HFFc6 (cell line): ENCODE data around the gene FAN1. TPM values are rescaled to one million over a fixed set of nuclear protein-coding genes. Genes with fewer than 3 reads are reported as not detected.
"Not testable (repeated sequence)": the region's sequence is repeated elsewhere in the genome, so short reads cannot be mapped to it uniquely, and the experiment has no call there.

Experiments
- DNase-seq: peaks from one replicate; pipeline ENCODE4 v3.0.0-alpha.2; 2018
- H3K27ac Mint-ChIP-seq: 2 replicates; pipeline ENCODE4 v1.8.0; 2020; ENCODE audit warnings: mild to moderate bottlenecking, mixed read lengths
- H3K27me3 Mint-ChIP-seq: 2 replicates; pipeline ENCODE4 v1.8.0; 2021; ENCODE audit warnings: mild to moderate bottlenecking, moderate library complexity, mixed read lengths; ENCODE audit not compliant: insufficient read depth
- H3K36me3 Mint-ChIP-seq: 2 replicates; pipeline ENCODE4 v1.8.0; 2021; ENCODE audit warnings: low read depth, mixed read lengths
- H3K4me1 Mint-ChIP-seq: 2 replicates; pipeline ENCODE4 v1.8.0; 2020; ENCODE audit warnings: low read depth, mixed read lengths
- H3K4me3 Mint-ChIP-seq: 2 replicates; pipeline ENCODE4 v1.8.0; 2020; ENCODE audit warnings: mild to moderate bottlenecking, moderate library complexity, mixed read lengths
- H3K9me3 Mint-ChIP-seq: 2 replicates; pipeline ENCODE4 v1.8.0; 2020; ENCODE audit warnings: mild to moderate bottlenecking, mixed read lengths
- total RNA-seq, 6 experiments: library from RNA; stranded (reverse); fragmentation: NEBNext Ultra II Directional; extraction: Animal tissue kit (Norgen Biotek cat#: 25700); gene quantifications; 2 replicates in 1 of 6; 3 replicates in 5 of 6; pipeline ENCODE4 v1.2.3, GENCODE V29; 2021
- TF ChIP-seq, protein P1 (sequence below): fragments of 200-600 bp; sonication (generic); IDR thresholded peaks from 2 replicates; pipeline ENCODE4 v1.5.0; 2021; ENCODE audit warnings: antibody characterized with exemption, mild to moderate bottlenecking

The FAN1 gene
- total RNA-seq, 6 experiments from 2014 or later, result 13.3 to 17.2 (median 14.5) TPM

DNA sequence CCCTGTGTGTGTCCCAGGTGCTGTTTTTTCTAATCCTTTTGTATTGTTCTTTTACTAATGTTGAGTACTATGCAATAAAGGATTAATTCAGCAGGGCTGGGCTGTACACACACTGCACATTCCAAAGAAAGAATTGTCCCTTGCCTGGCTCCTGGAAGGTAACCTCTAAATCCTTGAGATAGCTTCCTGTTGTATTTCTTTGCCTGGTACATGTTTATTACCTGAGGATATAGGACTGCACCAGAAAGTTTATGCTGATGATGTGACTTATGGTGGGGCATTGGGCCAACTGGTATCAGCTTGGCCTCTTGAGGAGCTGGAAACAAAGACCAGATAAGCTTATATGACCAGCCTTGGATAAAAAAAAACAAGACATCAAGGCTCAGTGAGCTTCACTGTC is 26.6 kb upstream of the FAN1 start:
- no peaks in the 10 kb centered on the region for H3K9me3 Mint-ChIP-seq
- no peak overlapping the region for H3K27ac Mint-ChIP-seq

GRCh38 chr15:30878515-30878914 is 25.2 kb upstream of the FAN1 start:
- Mint-ChIP-seq H3K36me3 (no peaks in the 10 kb centered on the region), H3K4me3 (no peak overlapping the region), H3K27me3 (peaks cover 19% of the 10 kb centered on the region), H3K27ac (no peak overlapping the region), H3K4me1 (no peaks in the 10 kb centered on the region), H3K9me3 (no peaks in the 10 kb centered on the region)
- no peak for DNase-seq
- TF ChIP-seq, protein P1, sequence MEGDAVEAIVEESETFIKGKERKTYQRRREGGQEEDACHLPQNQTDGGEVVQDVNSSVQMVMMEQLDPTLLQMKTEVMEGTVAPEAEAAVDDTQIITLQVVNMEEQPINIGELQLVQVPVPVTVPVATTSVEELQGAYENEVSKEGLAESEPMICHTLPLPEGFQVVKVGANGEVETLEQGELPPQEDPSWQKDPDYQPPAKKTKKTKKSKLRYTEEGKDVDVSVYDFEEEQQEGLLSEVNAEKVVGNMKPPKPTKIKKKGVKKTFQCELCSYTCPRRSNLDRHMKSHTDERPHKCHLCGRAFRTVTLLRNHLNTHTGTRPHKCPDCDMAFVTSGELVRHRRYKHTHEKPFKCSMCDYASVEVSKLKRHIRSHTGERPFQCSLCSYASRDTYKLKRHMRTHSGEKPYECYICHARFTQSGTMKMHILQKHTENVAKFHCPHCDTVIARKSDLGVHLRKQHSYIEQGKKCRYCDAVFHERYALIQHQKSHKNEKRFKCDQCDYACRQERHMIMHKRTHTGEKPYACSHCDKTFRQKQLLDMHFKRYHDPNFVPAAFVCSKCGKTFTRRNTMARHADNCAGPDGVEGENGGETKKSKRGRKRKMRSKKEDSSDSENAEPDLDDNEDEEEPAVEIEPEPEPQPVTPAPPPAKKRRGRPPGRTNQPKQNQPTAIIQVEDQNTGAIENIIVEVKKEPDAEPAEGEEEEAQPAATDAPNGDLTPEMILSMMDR, result no peak

More for the DNA sequence above, 26.6 kb upstream of the FAN1 start:
- TF ChIP-seq, protein P1, result no peak
- DNase-seq, result no peak
- Mint-ChIP-seq H3K4me3 (no peak overlapping the region), H3K36me3 (no peaks in the 10 kb centered on the region), H3K27me3 (peaks cover 15% of the 10 kb centered on the region), H3K4me1 (no peaks in the 10 kb centered on the region)

GRCh38 chr15:30882849-30883433 is 20.8 kb upstream of the FAN1 start:
- TF ChIP-seq, protein P1, result no peak
- Mint-ChIP-seq H3K4me3 (no peak overlapping the region), H3K4me1 (no peaks in the 10 kb centered on the region), H3K27ac (no peak overlapping the region), H3K9me3 (no peaks in the 10 kb centered on the region), H3K36me3 (no peaks in the 10 kb centered on the region), H3K27me3 (peaks cover 19% of the 10 kb centered on the region)
- DNase-seq, result no peak

- not testable (repeated sequence) for H3K9me3 Mint-ChIP-seq, H3K36me3 Mint-ChIP-seq, DNase-seq, H3K4me1 Mint-ChIP-seq, H3K4me3 Mint-ChIP-seq, H3K27ac Mint-ChIP-seq
- H3K27me3 Mint-ChIP-seq, result peaks cover 18% of the 10 kb centered on the region
Measured at GRCh38 chr15:30883666-30884065, 20.0 kb upstream of the FAN1 start.

DNA sequence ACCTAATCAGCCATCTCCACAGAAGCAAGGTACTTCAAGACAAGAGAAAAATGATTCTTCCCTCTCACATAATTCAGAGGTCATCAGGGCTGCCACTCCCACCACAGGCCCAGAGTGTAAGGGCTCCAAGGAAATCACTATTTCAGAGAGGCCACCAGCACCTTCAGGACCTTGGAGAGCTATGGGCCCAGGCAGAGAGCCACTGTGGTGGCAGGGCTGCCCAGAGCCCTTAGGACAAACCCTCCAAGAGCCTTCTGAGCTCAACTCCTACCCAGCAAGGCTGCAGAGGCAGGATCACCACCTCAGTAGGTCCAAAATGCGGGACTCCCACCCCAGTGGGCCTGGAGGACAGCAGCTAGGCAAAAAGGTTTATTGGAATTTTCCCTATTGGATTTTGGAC is 17.9 kb upstream of the FAN1 start:
- no peak overlapping the region for H3K4me3 Mint-ChIP-seq
- no peak overlapping the region for H3K27ac Mint-ChIP-seq
- TF ChIP-seq, protein P1, result no peak
- peaks cover 21% of the 10 kb centered on the region for H3K27me3 Mint-ChIP-seq
- peak; percentile 10 for DNase-seq
- H3K9me3 Mint-ChIP-seq, result no peaks in the 10 kb centered on the region
- H3K36me3 Mint-ChIP-seq, result no peaks in the 10 kb centered on the region
- no peaks in the 10 kb centered on the region for H3K4me1 Mint-ChIP-seq

- Mint-ChIP-seq H3K27me3 (peaks cover 15% of the 10 kb centered on the region), H3K36me3 (no peaks in the 10 kb centered on the region), H3K4me3 (no peak overlapping the region), H3K27ac (no peak overlapping the region), H3K9me3 (no peaks in the 10 kb centered on the region), H3K4me1 (peaks cover 5% of the 10 kb centered on the region)
- DNase-seq, result no peak
- TF ChIP-seq, protein P1, result no peak
Measured at GRCh38 chr15:30889196-30889595, 14.5 kb upstream of the FAN1 start.
